Measurements from ENCODE around the gene ACAP3. TPM values are rescaled to one million over a fixed set of nuclear protein-coding genes. Genes with fewer than 3 reads are reported as not detected.
A peak's percentile ranks its signal among the peaks of the same experiment; 100 is the strongest.

The ACAP3 gene
- total RNA-seq, 3 donors from 2014 or later: 42.1 to 76.9 (median 44.8) TPM

DNA sequence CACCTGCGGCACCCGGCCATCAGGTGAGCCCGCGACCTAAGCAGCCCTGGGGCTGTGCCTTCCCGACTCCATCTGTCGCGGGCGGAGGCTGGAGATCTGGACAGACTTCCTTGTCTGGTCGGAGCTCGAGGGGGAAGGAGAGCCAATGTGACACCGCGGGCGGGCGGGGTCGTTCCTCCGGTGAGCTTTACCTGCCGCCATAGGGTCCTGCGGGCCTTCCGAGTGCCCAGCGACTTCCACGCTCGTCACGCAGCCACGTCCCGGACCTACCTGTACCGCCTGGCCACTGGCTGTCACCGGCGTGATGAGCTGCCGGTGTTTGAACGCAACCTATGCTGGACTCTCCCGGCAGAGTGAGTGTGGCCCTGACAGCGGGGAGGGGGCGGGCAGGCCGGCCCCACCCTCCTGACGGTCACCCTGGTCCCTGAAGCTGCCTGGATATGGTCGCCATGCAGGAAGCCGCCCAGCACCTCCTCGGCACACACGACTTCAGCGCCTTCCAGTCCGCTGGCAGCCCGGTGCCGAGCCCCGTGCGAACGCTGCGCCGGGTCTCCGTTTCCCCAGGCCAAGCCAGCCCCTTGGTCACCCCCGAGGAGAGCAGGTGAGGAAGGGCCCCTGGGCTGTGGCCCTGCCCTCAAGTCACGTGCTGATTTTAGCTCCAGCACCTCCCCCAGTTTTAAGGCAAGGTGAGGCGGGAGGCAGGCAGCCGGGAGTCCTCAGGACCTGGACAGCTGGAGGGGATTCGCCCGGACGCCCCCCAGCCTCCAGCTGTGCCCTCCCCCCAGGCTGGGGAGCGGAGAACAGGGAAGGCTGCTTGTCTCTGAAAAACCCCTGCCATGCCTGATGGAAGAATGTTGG lies 1.8 kb upstream of the ACAP3 start:
- Histone ChIP-seq H3K9me3 (no peaks in the 10 kb centered on the region), H3K4me3 (peak overlapping the region; percentile 45), H3K4me1 (ENCODE audit: low read depth) (peaks cover 38% of the 10 kb centered on the region), H3K36me3 (ENCODE audit: low read depth) (peaks cover 10% of the 10 kb centered on the region)
- DNase-seq (peak; percentile 68 to 78 (median 78)), ATAC-seq (peak; percentile 26)
- intact Hi-C loops (cut with DNase I, micrococcal nuclease): no loop called here
- no peak for TF ChIP-seq CTCF (IDR thresholded peaks at IDR 0.05)

GRCh38 chr1:1308756-1309250 lies 1.1 kb upstream of the ACAP3 start:
- peaks cover 39% of the 10 kb centered on the region for H3K4me1 ChIP-seq (ENCODE audit: low read depth)
- ATAC-seq (no peak), DNase-seq (no peak)
- peak overlapping the region; percentile 45 for H3K4me3 ChIP-seq
- no peak for TF ChIP-seq CTCF (IDR thresholded peaks at IDR 0.05)
- intact Hi-C loops (cut with DNase I, micrococcal nuclease): no loop called here
- no peaks in the 10 kb centered on the region for H3K9me3 ChIP-seq
- peaks cover 10% of the 10 kb centered on the region for H3K36me3 ChIP-seq (ENCODE audit: low read depth)

DNA sequence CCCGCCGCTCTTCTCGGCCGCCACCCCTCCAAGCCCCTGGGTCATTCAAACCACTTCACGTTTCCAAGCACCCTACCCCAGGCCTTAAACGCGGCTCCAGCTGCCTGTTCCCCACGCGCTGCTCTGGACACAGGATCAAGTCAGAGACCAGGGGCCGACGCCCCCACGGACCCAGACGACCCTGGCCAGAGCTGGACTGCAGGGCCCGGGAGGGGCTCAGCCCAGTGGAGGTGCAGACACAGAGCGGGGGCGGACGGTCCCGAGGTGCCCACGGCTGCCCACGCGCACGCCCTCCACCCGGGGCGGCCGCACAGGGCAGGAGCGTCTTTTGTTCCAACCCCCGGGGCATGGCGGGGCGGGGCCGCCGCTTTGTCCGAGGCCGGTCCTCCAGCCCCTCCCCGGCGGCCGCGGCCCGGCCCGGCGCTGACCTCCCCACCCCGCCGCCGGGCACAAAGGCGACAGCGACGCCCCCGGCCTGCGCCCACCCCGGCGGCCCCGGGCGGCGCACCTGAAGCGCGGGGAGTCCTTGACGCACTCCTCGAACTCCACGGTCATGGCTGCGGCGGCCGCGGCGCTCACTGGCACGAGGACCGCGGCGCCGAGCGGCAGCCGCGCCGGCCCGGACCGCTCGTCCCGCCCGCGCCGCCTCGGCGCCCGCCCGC lies 338 bp downstream of the ACAP3 start:
- H3K4me1 ChIP-seq (ENCODE audit: low read depth): peaks cover 39% of the 10 kb centered on the region

DNA sequence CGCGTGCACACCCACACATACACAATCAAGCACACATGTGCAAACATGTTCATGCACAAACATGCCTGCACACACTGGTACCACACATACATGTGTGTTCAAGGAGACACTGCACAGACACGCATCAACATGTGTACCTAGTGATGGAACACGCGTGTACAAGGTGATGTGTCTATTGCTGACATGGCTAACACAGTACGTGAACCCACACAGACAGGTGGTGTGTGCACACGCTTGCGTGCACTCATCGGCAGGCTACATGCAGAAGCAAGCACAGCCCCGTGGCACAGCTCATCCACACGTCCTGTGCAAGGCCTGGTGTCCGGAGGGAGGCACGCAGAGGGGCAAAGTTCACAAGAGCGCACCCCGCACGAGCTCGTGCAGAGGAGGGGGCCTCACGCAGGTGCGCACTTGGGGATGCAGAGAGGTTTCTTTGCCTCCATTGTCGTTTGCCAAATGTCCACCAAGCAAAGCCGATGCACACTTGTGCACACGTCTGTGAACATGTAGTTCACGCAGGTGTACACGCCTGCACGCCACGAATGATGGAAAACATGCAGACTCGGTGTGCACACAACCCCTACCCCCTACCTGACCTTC lies 969 bp downstream of the ACAP3 start:
- ATAC-seq (no peak), DNase-seq (no peak)
- Histone ChIP-seq H3K9me3 (no peaks in the 10 kb centered on the region), H3K4me1 (ENCODE audit: low read depth) (peaks cover 39% of the 10 kb centered on the region), H3K36me3 (ENCODE audit: low read depth) (no peaks in the 10 kb centered on the region), H3K4me3 (peak overlapping the region; percentile 45)
- TF ChIP-seq CTCF (IDR thresholded peaks at IDR 0.05): no peak
- intact Hi-C loops (cut with DNase I, micrococcal nuclease): no loop called here

More for the DNA sequence above, 338 bp downstream of the ACAP3 start:
- Histone ChIP-seq H3K4me3 (peak overlapping the region; percentile 45), H3K36me3 (ENCODE audit: low read depth) (no peaks in the 10 kb centered on the region), H3K9me3 (no peaks in the 10 kb centered on the region)
- ATAC-seq (no peak), DNase-seq (peak in 2 of 3 donors; percentile 61 to 75)
- TF ChIP-seq CTCF (IDR thresholded peaks at IDR 0.05): no peak
- intact Hi-C loops (cut with DNase I, micrococcal nuclease): no loop called here

DNA sequence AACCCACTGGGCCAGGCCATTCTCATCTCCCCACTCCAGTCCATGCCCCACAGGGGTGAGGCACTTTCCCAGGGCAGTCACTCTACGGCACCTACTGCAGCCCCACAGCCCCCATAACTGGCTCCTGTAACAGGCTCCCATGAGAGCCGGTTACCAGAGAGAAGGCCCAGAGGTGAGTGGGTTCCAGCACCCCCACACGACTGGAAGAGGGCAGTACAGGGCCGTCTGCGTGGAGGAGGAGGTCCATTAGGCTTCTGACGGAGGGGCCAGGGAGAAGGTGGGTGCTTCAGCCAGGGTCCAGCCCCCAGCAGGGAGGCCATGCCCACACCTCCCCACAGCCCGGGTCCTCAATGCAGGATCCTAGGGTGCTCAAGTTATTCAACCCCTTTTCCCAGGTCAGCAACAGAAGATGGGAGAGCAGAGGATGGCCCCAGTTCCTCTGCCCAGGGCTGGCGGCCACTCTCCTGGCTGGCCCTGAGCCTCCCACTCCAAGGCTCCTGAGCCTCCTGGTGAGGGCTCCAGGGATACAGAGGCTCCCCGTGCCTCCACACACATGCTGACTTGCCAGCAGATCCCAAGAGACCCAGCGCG lies 1.6 kb downstream of the ACAP3 start:
- Histone ChIP-seq H3K9me3 (no peaks in the 10 kb centered on the region), H3K36me3 (ENCODE audit: low read depth) (no peaks in the 10 kb centered on the region), H3K4me3 (no peak overlapping the region), H3K4me1 (ENCODE audit: low read depth) (peaks cover 39% of the 10 kb centered on the region)
- intact Hi-C loops (cut with DNase I, micrococcal nuclease): no loop called here
- TF ChIP-seq CTCF (IDR thresholded peaks at IDR 0.05): no peak
- DNase-seq (no peak), ATAC-seq (no peak)

Data from mucosa of descending colon (tissue), 3 donors.